SK-N-SH (cell line): ENCODE measurements around the gene SPTB. TPM values are rescaled to one million over a fixed set of nuclear protein-coding genes. Genes with fewer than 3 reads are reported as not detected.

Experiments
- CTCF ChIA-PET: fragments of 300-600, 350-600 bp; formaldehyde crosslinking; extraction: SDS; loops from one replicate; lab custom pipeline; 2021; lab: Yijun Ruan, JAX
- POLR2A ChIA-PET: fragments of 350-600 bp; sonication (Branson Sonifier 250); formaldehyde crosslinking; extraction: SDS; loops from one replicate; lab custom pipeline; 2020; ENCODE audit warnings: antibody characterized with exemption, inconsistent platforms; lab: Yijun Ruan, JAX
- DNase-seq: peaks from one replicate; pipeline ENCODE4 v3.0.0; 2012
- H2AFZ ChIP-seq: fragments of 200-600 bp; sonication (generic); 2 replicates; pipeline ENCODE4 v1.8.1; 2016; ENCODE audit warnings: antibody characterized with exemption, mild to moderate bottlenecking, low read depth
- H3F3A ChIP-seq: fragments of 200-600 bp; sonication (generic); replicated peaks from 2 replicates; pipeline ENCODE3; 2016; ENCODE audit warnings: antibody characterized with exemption, mild to moderate bottlenecking; ENCODE audit not compliant: insufficient read depth
- H3K27ac ChIP-seq, 2 experiments: fragments of 200-500 bp in 1 of 2; fragments of 200-600 bp in 1 of 2; sonication (Bioruptor generic) in 1 of 2; sonication (generic), shearing (Covaris generic) in 1 of 2; 2 replicates each; pipeline versions ENCODE4 v1.5.1 to v1.6.1; 2014 to 2016; ENCODE audit warnings: low read depth in 2 of 2, inconsistent platforms in 1 of 2, low read length in 1 of 2, mild to moderate bottlenecking in 1 of 2, mixed read lengths in 1 of 2
- H3K27me3 ChIP-seq: fragments of 200-600 bp; sonication (generic), shearing (Covaris generic); 2 replicates; pipeline ENCODE4 v1.6.1; 2016; ENCODE audit warnings: mixed run types; ENCODE audit not compliant: insufficient read depth
- H3K36me3 ChIP-seq, 2 experiments: fragments of 200-500 bp in 1 of 2; fragments of 200-600 bp in 1 of 2; sonication (Bioruptor generic) in 1 of 2; sonication (generic) in 1 of 2; replicated peaks in 1 of 2; 2 replicates each; pipeline versions ENCODE3 to v1.5.1; 2014 to 2016; ENCODE audit warnings: low read length in 1 of 2, mild to moderate bottlenecking in 1 of 2; ENCODE audit not compliant: insufficient read depth in 2 of 2, control insufficient read depth in 1 of 2
- H3K4me1 ChIP-seq, 2 experiments: fragments of 200-500 bp in 1 of 2; fragments of 200-600 bp in 1 of 2; sonication (Bioruptor generic) in 1 of 2; sonication (generic), shearing (Covaris generic) in 1 of 2; 2 replicates each; pipeline versions ENCODE4 v1.5.1 to v1.6.1; 2014 to 2016; ENCODE audit warnings: low read depth in 1 of 2, low read length in 1 of 2, mixed run types in 1 of 2; ENCODE audit not compliant: insufficient read depth in 2 of 2, control insufficient read depth in 1 of 2
- H3K4me2 ChIP-seq: fragments of 200-600 bp; sonication (generic), shearing (Covaris generic); 2 replicates; pipeline ENCODE4 v1.6.1; 2017; ENCODE audit warnings: mixed run types
- H3K4me3 ChIP-seq, 2 experiments: fragments of 200-500 bp in 1 of 2; fragments of 200-600 bp in 1 of 2; sonication (Bioruptor generic) in 1 of 2; sonication (generic), shearing (Covaris generic) in 1 of 2; 2 replicates each; pipeline versions ENCODE4 v1.5.1 to v1.8.1; 2014 to 2016; ENCODE audit warnings: low read depth in 2 of 2, inconsistent platforms in 1 of 2, low read length in 1 of 2, mild to moderate bottlenecking in 1 of 2, mixed read lengths in 1 of 2, moderate library complexity in 1 of 2
- H3K79me2 ChIP-seq: fragments of 200-600 bp; sonication (generic); 2 replicates; pipeline ENCODE4 v1.8.1; 2017; ENCODE audit warnings: mild to moderate bottlenecking; ENCODE audit not compliant: insufficient read depth
- H3K9ac ChIP-seq: fragments of 200-600 bp; sonication (generic); 2 replicates; pipeline ENCODE4 v1.6.1; 2017; ENCODE audit warnings: mixed run types
- H3K9me2 ChIP-seq: fragments of 200-600 bp; sonication (generic); 2 replicates; pipeline ENCODE4 v1.6.1; 2017; ENCODE audit warnings: mixed run types
- H3K9me3 ChIP-seq: fragments of 200-600 bp; sonication (generic); 2 replicates; pipeline ENCODE4 v1.6.1; 2017; ENCODE audit warnings: mixed run types, mild to moderate bottlenecking, moderate library complexity
- H4K20me1 ChIP-seq: fragments of 200-600 bp; sonication (generic); 2 replicates; pipeline ENCODE4 v1.6.1; 2017; ENCODE audit warnings: mild to moderate bottlenecking, mixed run types; ENCODE audit not compliant: insufficient read depth
- CHD2 ChIP-seq: fragments of 150-350 bp; IDR thresholded peaks from 2 replicates; pipeline ENCODE4 v1.6.1; 2018; ENCODE audit warnings: low read length; ENCODE audit not compliant: partially characterized antibody
- ELF1 ChIP-seq: IDR thresholded peaks from 2 replicates; pipeline ENCODE4 v1.4.0; 2012
- FOSL2 ChIP-seq: IDR thresholded peaks from 2 replicates; pipeline ENCODE4 v1.4.0; 2012; ENCODE audit warnings: low read depth, mild to moderate bottlenecking, moderate library complexity, borderline replicate concordance
- FOXM1 ChIP-seq: IDR thresholded peaks from 2 replicates; pipeline ENCODE4 v1.4.0; 2012; ENCODE audit warnings: low read depth, mild to moderate bottlenecking
- GATA2 ChIP-seq: sonication (generic); formaldehyde crosslinking; IDR thresholded peaks from 2 replicates; pipeline ENCODE4 v1.5.0; 2020; ENCODE audit warnings: mild to moderate bottlenecking, missing genetic modification reagents
- MEF2A ChIP-seq: IDR thresholded peaks from 2 replicates; pipeline ENCODE4 v1.4.0; 2012; ENCODE audit warnings: low read depth, borderline replicate concordance
- POLR2AphosphoS5 ChIP-seq: IDR thresholded peaks from 2 replicates; pipeline ENCODE4 v1.6.1; 2012; ENCODE audit warnings: low read depth, low read length
- RAD21 ChIP-seq: IDR thresholded peaks from 2 replicates; pipeline ENCODE4 v1.6.1; 2012; ENCODE audit warnings: mild to moderate bottlenecking, low read length
- RCOR1 ChIP-seq: fragments of 150-350 bp; IDR thresholded peaks from 2 replicates; pipeline ENCODE4 v1.6.1; 2017; ENCODE audit warnings: antibody characterized with exemption, low read length
- SMC3 ChIP-seq: IDR thresholded peaks from 2 replicates; pipeline ENCODE4 v1.6.1; 2012; ENCODE audit warnings: low read depth, low read length, improper control_type of control experiment
- TCF12 ChIP-seq: IDR thresholded peaks from 2 replicates; pipeline ENCODE4 v1.4.0; 2012
- TEAD4 ChIP-seq: IDR thresholded peaks from 2 replicates; pipeline ENCODE4 v1.4.0; 2012; ENCODE audit warnings: mild to moderate bottlenecking, borderline replicate concordance; ENCODE audit not compliant: insufficient read depth
- YY1 ChIP-seq: IDR thresholded peaks from 2 replicates; pipeline ENCODE4 v1.4.0; 2012; ENCODE audit warnings: low read depth, mild to moderate bottlenecking
- WGBS: methylation state at CpG from one replicate; pipeline ENCODE4 v1.1.6; 2017; ENCODE audit warnings: low lambda C conversion rate; 5-methylcytosine and 5-hydroxymethylcytosine counted together
- polyA plus RNA-seq, 3 experiments: library from polyadenylated mRNA; depleted of rRNA; stranded (reverse); fragments of >200 nt; gene quantifications; 2 replicates each; pipeline ENCODE4 v1.2.3, GENCODE V29; 2012
- TF ChIP-seq, protein P1 (sequence below): IDR thresholded peaks from 2 replicates; pipeline ENCODE4 v1.4.0; 2012; ENCODE audit warnings: low read depth, borderline replicate concordance
- TF ChIP-seq, protein P2 (sequence below): IDR thresholded peaks from 2 replicates; pipeline ENCODE4 v1.4.0; 2012; ENCODE audit warnings: low read depth, borderline replicate concordance
- TF ChIP-seq, protein P3 (sequence below): fragments of 200-600 bp; sonication (generic); IDR thresholded peaks from 2 replicates; pipeline ENCODE4 v1.6.1; 2017; ENCODE audit warnings: antibody characterized with exemption, mild to moderate bottlenecking, moderate library complexity
- TF ChIP-seq, protein P4 (sequence below): fragments of 150-350 bp; IDR thresholded peaks from 2 replicates; pipeline ENCODE4 v1.6.1; 2016; ENCODE audit warnings: mild to moderate bottlenecking, low read depth, low read length
- TF ChIP-seq, protein P5 (sequence below): fragments of 150-350 bp; IDR thresholded peaks from 2 replicates; pipeline ENCODE4 v1.6.1; 2017; ENCODE audit warnings: antibody characterized with exemption, low read length, low read depth, borderline replicate concordance
- TF ChIP-seq, protein P6 (sequence below): IDR thresholded peaks from 2 replicates; pipeline ENCODE4 v1.6.1; 2012; ENCODE audit warnings: mild to moderate bottlenecking, low read depth, low read length, moderate library complexity
- TF ChIP-seq, protein P7 (sequence below): IDR thresholded peaks from 2 replicates; pipeline ENCODE4; 2012

Gene SPTB
- polyA plus RNA-seq, 1 of the 3 experiments (the other 2 are of a cell fraction): 0.15 TPM

DNA sequence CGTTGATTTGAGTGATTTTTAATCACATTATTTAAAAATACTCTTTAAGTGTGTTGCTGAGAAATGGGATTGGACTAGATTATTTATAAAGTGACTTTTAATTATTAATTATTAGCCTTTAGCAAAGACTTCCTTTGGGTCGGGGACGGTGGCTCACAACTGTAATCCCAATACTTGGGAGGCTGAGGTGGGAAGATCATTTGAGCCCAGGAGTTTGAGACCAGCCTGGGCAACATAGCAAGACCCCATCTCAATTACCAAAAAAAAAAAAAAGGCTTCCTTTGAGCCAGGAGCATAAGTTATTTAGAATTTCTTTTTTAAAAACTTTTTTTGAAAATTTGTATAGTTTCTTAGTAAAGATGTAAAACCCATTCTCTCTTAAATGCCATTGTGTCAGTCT, 43.3 kb upstream of the SPTB start:
- DNase-seq: no peak
- TF ChIP-seq, protein P1, sequence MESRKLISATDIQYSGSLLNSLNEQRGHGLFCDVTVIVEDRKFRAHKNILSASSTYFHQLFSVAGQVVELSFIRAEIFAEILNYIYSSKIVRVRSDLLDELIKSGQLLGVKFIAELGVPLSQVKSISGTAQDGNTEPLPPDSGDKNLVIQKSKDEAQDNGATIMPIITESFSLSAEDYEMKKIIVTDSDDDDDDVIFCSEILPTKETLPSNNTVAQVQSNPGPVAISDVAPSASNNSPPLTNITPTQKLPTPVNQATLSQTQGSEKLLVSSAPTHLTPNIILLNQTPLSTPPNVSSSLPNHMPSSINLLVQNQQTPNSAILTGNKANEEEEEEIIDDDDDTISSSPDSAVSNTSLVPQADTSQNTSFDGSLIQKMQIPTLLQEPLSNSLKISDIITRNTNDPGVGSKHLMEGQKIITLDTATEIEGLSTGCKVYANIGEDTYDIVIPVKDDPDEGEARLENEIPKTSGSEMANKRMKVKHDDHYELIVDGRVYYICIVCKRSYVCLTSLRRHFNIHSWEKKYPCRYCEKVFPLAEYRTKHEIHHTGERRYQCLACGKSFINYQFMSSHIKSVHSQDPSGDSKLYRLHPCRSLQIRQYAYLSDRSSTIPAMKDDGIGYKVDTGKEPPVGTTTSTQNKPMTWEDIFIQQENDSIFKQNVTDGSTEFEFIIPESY: no peak
- TF ChIP-seq FOXM1 (no peak), FOSL2 (no peak), TEAD4 (no peak), ELF1 (no peak), TCF12 (no peak), RCOR1 (no peak), SMC3 (no peak), POLR2AphosphoS5 (no peak), MEF2A (no peak), YY1 (no peak), GATA2 (CRISPR knock-in tag) (no peak), CHD2 (no peak), RAD21 (no peak)
- TF ChIP-seq, protein P2, sequence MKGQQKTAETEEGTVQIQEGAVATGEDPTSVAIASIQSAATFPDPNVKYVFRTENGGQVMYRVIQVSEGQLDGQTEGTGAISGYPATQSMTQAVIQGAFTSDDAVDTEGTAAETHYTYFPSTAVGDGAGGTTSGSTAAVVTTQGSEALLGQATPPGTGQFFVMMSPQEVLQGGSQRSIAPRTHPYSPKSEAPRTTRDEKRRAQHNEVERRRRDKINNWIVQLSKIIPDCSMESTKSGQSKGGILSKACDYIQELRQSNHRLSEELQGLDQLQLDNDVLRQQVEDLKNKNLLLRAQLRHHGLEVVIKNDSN: no peak
- TF ChIP-seq, protein P3, sequence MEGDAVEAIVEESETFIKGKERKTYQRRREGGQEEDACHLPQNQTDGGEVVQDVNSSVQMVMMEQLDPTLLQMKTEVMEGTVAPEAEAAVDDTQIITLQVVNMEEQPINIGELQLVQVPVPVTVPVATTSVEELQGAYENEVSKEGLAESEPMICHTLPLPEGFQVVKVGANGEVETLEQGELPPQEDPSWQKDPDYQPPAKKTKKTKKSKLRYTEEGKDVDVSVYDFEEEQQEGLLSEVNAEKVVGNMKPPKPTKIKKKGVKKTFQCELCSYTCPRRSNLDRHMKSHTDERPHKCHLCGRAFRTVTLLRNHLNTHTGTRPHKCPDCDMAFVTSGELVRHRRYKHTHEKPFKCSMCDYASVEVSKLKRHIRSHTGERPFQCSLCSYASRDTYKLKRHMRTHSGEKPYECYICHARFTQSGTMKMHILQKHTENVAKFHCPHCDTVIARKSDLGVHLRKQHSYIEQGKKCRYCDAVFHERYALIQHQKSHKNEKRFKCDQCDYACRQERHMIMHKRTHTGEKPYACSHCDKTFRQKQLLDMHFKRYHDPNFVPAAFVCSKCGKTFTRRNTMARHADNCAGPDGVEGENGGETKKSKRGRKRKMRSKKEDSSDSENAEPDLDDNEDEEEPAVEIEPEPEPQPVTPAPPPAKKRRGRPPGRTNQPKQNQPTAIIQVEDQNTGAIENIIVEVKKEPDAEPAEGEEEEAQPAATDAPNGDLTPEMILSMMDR: no peak
- TF ChIP-seq, protein P4, sequence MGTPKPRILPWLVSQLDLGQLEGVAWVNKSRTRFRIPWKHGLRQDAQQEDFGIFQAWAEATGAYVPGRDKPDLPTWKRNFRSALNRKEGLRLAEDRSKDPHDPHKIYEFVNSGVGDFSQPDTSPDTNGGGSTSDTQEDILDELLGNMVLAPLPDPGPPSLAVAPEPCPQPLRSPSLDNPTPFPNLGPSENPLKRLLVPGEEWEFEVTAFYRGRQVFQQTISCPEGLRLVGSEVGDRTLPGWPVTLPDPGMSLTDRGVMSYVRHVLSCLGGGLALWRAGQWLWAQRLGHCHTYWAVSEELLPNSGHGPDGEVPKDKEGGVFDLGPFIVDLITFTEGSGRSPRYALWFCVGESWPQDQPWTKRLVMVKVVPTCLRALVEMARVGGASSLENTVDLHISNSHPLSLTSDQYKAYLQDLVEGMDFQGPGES: no peak
- TF ChIP-seq, protein P5, sequence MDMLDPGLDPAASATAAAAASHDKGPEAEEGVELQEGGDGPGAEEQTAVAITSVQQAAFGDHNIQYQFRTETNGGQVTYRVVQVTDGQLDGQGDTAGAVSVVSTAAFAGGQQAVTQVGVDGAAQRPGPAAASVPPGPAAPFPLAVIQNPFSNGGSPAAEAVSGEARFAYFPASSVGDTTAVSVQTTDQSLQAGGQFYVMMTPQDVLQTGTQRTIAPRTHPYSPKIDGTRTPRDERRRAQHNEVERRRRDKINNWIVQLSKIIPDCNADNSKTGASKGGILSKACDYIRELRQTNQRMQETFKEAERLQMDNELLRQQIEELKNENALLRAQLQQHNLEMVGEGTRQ: no peak
- TF ChIP-seq, protein P6, sequence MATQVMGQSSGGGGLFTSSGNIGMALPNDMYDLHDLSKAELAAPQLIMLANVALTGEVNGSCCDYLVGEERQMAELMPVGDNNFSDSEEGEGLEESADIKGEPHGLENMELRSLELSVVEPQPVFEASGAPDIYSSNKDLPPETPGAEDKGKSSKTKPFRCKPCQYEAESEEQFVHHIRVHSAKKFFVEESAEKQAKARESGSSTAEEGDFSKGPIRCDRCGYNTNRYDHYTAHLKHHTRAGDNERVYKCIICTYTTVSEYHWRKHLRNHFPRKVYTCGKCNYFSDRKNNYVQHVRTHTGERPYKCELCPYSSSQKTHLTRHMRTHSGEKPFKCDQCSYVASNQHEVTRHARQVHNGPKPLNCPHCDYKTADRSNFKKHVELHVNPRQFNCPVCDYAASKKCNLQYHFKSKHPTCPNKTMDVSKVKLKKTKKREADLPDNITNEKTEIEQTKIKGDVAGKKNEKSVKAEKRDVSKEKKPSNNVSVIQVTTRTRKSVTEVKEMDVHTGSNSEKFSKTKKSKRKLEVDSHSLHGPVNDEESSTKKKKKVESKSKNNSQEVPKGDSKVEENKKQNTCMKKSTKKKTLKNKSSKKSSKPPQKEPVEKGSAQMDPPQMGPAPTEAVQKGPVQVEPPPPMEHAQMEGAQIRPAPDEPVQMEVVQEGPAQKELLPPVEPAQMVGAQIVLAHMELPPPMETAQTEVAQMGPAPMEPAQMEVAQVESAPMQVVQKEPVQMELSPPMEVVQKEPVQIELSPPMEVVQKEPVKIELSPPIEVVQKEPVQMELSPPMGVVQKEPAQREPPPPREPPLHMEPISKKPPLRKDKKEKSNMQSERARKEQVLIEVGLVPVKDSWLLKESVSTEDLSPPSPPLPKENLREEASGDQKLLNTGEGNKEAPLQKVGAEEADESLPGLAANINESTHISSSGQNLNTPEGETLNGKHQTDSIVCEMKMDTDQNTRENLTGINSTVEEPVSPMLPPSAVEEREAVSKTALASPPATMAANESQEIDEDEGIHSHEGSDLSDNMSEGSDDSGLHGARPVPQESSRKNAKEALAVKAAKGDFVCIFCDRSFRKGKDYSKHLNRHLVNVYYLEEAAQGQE: no peak
- TF ChIP-seq, protein P7, sequence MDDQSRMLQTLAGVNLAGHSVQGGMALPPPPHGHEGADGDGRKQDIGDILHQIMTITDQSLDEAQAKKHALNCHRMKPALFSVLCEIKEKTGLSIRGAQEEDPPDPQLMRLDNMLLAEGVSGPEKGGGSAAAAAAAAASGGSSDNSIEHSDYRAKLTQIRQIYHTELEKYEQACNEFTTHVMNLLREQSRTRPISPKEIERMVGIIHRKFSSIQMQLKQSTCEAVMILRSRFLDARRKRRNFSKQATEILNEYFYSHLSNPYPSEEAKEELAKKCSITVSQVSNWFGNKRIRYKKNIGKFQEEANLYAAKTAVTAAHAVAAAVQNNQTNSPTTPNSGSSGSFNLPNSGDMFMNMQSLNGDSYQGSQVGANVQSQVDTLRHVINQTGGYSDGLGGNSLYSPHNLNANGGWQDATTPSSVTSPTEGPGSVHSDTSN: no peak
- Histone ChIP-seq H3K4me3 (no peak overlapping the region), H3F3A (peaks cover 5% of the 10 kb centered on the region), H3K4me2 (no peak overlapping the region), H3K36me3 (peaks cover 41 to 56% of the 10 kb centered on the region in 2 experiments), H3K9ac (no peak overlapping the region), H2AFZ (no peak overlapping the region), H3K27me3 (no peaks in the 10 kb centered on the region), H3K79me2 (peaks cover 62% of the 10 kb centered on the region), H3K9me2 (no peaks in the 10 kb centered on the region), H3K9me3 (no peaks in the 10 kb centered on the region; the same call in 1 of the 2 replicates), H4K20me1 (peaks cover 18% of the 10 kb centered on the region), H3K4me1 (peaks cover 0 to 8% of the 10 kb centered on the region in 2 experiments; a peak in 1 of 4 replicates), H3K27ac (no peak overlapping the region)
- WGBS: 92% methylated on average over 3 of the region's 3 CpGs
- CTCF ChIA-PET: interaction anchor here (0.6 to 1.3 kb wide), 2 partner anchors 31 to 286 kb away, joined by 3 to 5 read pairs; no protein-coding TSS in a partner anchor
- POLR2A ChIA-PET: no interaction called here
